ENCODE measurements around the gene LZTR1. TPM values are rescaled to one million over a fixed set of nuclear protein-coding genes. Genes with fewer than 3 reads are reported as not detected.

LZTR1 gene
- total RNA-seq, 1 donor = 53.5 TPM

- TF ChIP-seq CTCF (IDR thresholded peaks at IDR 0.05; ENCODE audit: insufficient read depth, low read length) = no peak
- DNase-seq (ENCODE audit: low read depth) = no peak
These were observed 24.9 kb upstream of the LZTR1 start for GRCh38 chr22:20957102-20957682.

DNA sequence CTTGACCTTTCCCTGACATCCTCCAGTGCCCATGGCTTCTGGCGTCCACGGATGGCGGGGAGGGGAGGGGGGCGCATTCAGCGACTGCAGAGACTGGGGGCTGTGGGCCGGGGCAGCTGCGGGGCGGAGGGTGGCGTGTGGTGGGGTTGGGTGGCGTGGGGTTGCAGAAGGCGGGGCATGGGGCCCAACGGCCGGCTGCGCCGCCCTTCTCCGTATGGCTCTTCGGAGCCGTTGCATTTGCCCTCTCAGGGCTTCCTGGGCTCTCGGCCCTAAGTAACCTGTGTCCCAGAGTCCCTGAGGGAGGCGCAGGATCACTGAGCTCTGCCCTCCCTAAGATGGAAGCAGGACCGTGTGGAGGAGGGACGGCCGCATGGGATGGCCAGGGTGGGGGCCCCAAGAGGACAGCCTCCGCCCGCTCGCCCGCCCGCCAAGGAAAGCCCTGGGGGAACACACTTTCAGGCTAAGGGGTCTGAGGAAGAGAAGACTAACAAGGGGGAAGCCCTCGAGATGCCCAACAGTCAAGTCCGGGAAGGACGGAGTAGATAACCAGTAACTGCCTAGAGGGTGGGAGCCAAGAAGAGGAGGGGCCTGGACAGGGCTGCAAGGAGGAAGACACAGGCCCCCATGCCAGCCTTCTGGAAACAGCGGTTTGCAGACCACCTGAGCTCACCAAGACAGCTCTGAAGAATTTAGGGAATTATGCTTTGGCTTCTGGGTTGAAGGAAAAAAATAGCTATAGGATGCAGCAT, 24.2 kb upstream of the LZTR1 start:
- H3K4me3 ChIP-seq (ENCODE audit: low read depth, low read length) = peak overlapping the region; percentile 70
- TF ChIP-seq CTCF (IDR thresholded peaks at IDR 0.05; ENCODE audit: insufficient read depth, low read length) = no peak
- DNase-seq (ENCODE audit: low read depth) = peak; percentile 21

More at GRCh38 chr22:20957102-20957682, 24.9 kb upstream of the LZTR1 start:
- H3K4me3 ChIP-seq (ENCODE audit: low read depth, low read length) = peak overlapping the region; percentile 70

- no peak overlapping the region for H3K4me3 ChIP-seq (ENCODE audit: low read depth, low read length)
- no peak for TF ChIP-seq CTCF (IDR thresholded peaks at IDR 0.05; ENCODE audit: insufficient read depth, low read length)
- no peak for DNase-seq (ENCODE audit: low read depth)
These were observed 22.3 kb upstream of the LZTR1 start for GRCh38 chr22:20959578-20960461.

DNA sequence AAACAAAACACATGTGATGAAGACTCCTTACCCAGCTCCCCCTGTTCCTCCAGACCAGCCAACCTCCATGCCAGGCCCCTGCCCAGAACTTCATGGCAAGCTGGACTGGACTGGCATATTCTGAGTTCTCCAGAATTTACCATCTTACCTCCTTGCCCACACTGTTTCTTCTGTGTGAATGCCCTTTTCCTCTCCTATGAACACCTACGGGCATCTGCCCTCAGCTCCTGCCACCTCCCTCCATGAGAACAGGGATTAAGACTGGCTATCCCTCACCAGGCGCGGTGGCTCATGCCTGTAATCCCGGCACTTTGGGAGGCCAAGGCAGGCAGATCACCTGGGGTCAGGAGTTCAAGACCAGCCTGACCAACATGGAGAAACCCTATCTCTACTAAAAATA, 21.5 kb upstream of the LZTR1 start:
- no peak overlapping the region for H3K4me3 ChIP-seq (ENCODE audit: low read depth, low read length)
- no peak for TF ChIP-seq CTCF (IDR thresholded peaks at IDR 0.05; ENCODE audit: insufficient read depth, low read length)
- DNase-seq (ENCODE audit: low read depth) = no peak

GRCh38 chr22:20962491-20962945, 19.6 kb upstream of the LZTR1 start:
- TF ChIP-seq CTCF (IDR thresholded peaks at IDR 0.05; ENCODE audit: insufficient read depth, low read length) = no peak
- no peak overlapping the region for H3K4me3 ChIP-seq (ENCODE audit: low read depth, low read length)
- DNase-seq (ENCODE audit: low read depth) = no peak

DNA sequence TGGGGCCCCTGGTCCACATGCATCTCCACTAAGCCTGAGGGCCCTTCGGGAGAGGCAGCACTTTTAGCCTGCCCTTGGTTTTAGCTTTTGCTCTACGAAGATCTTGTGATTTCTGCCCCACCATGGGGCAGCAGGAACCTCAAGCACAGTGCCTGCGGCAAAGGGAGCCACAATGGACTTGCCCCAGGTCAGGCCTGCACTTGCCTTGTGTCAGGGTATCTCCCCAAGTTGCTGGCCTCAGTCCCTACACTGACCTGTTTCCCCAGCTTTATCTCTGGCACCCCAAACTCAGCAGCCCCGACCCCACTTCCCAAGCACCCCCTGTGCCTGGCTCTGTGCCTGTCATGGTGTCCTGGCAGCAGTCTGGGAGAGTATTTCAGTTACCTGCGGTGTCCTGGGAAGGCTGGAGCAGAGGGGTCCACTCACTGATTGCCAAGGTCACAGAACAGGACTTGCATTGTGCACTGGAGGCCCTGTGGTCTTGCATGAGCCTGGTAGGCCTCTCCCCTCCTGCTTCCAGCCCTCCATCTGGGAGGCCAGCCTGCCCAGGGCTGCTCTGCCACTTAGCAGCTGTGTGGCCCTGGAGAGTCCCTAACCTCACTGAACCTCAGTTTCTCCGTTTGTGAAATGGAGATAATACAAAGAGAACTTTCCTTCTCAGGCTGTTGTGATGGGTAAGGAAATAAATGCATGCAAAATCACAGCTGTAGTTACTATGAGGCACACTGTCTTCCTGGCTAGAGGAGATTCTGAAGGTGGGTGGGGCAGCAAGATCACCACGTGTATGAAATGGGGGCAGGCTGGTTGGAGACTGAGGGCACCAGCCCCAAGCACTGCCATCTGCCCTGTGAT, 18.7 kb upstream of the LZTR1 start:
- no peak for DNase-seq (ENCODE audit: low read depth)
- TF ChIP-seq CTCF (IDR thresholded peaks at IDR 0.05; ENCODE audit: insufficient read depth, low read length) = no peak

More for the DNA sequence above, 18.7 kb upstream of the LZTR1 start:
- H3K4me3 ChIP-seq (ENCODE audit: low read depth, low read length) = no peak overlapping the region
